Kidney epithelial cell (primary cell): Measurements from ENCODE around the gene SLC26A8. TPM values are rescaled to one million over a fixed set of nuclear protein-coding genes. Genes with fewer than 3 reads are reported as not detected.
"Not testable (repeated sequence)": the region's sequence is repeated elsewhere in the genome, so short reads cannot be mapped to it uniquely, and the experiment has no call there.

Experiments used
- DNase-seq: peaks from one replicate; pipeline ENCODE4 v3.0.0-alpha.2; 2010; ENCODE audit warnings: low read depth
- H3K27me3 ChIP-seq: 2 replicates; pipeline ENCODE4 v1.6.0; 2011; ENCODE audit warnings: low read length; ENCODE audit not compliant: control insufficient read depth, insufficient read depth
- H3K36me3 ChIP-seq: 2 replicates; pipeline ENCODE4 v1.5.1; 2011; ENCODE audit warnings: low read length; ENCODE audit not compliant: control insufficient read depth, insufficient read depth
- H3K4me3 ChIP-seq: 2 replicates; pipeline ENCODE4 v1.5.1; 2011; ENCODE audit warnings: low read depth, mild to moderate bottlenecking, control low read depth, low read length
- CTCF ChIP-seq: IDR thresholded peaks from 2 replicates; pipeline ENCODE4 v1.5.1; 2011; ENCODE audit warnings: mild to moderate bottlenecking, moderate library complexity, low read length, control low read depth, inconsistent platforms; ENCODE audit not compliant: insufficient read depth, poor library complexity, severe bottlenecking
- total RNA-seq: library from RNA; depleted of rRNA; stranded (reverse); fragments of >200 nt; gene quantifications from 2 replicates; pipeline ENCODE4 v1.2.3, GENCODE V29; 2015

SLC26A8 gene
- total RNA-seq, 1 donor from 2014 or later: not detected

DNA sequence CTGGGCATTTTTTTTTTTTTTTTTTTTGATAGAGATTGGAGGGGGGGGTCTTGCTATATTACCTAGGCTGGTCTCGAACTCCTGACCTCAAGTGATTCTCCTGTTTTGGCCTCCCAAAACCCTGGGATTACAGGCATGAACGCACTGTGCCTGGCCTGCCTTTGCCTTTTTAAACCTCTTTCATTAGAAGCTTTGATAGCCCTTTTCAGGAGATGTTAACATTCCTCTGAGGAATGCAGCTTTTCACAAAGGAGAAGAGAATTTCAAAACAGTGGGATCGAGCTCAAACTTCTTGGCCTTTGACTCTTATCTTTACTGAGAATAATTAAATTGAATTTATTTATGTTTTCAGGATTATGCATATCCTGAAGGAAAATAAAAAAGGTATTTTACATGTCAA lies 31.3 kb downstream of the SLC26A8 start:
- H3K36me3 ChIP-seq: no peaks in the 10 kb centered on the region
- no peak for DNase-seq
- no peak overlapping the region for H3K4me3 ChIP-seq
- TF ChIP-seq CTCF: no peak
- H3K27me3 ChIP-seq: no peaks in the 10 kb centered on the region

GRCh38 chr6:35988047-35988446 lies 36.4 kb downstream of the SLC26A8 start:
- H3K27me3 ChIP-seq, H3K36me3 ChIP-seq, H3K4me3 ChIP-seq, DNase-seq: not testable (repeated sequence)

- H3K4me3 ChIP-seq: no peak overlapping the region
- no peak for TF ChIP-seq CTCF
- H3K36me3 ChIP-seq: no peaks in the 10 kb centered on the region
- no peak for DNase-seq
- no peaks in the 10 kb centered on the region for H3K27me3 ChIP-seq
These were observed 39.7 kb downstream of the SLC26A8 start for GRCh38 chr6:35984701-35985100.

DNA sequence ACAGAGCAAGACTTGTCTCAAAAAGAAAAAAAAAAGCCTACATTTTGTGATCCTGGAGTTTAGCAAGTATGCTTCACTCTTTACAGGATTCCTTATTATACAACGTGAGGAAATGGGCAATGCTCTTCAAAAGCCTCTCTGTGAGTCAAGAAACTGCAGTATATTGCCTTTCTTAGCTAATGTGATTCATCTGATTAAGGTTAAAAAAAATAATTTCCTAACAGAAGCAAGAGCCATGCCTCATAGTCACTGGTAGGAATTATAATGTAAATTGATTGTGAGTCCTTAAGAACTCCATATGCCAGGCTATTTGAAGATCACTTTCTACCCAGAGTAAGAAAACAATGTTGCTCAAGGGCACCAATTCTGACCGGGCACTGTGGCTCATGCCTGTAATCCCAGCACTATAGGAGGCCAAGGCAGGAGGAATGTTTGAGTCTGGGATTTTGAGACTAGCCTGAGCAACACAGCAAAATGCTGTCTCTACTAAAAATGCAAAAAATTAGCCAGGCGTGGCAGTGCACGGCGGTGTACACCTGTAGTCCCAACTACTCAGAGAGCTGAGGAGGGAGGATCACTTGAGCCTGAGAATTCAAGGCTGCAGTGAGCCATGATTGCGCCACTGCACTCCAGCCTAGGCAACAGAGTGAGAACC lies 43.3 kb downstream of the SLC26A8 start:
- no peak for TF ChIP-seq CTCF
- H3K36me3 ChIP-seq: no peaks in the 10 kb centered on the region
- no peak for DNase-seq
- H3K4me3 ChIP-seq: no peak overlapping the region
- no peaks in the 10 kb centered on the region for H3K27me3 ChIP-seq

DNA sequence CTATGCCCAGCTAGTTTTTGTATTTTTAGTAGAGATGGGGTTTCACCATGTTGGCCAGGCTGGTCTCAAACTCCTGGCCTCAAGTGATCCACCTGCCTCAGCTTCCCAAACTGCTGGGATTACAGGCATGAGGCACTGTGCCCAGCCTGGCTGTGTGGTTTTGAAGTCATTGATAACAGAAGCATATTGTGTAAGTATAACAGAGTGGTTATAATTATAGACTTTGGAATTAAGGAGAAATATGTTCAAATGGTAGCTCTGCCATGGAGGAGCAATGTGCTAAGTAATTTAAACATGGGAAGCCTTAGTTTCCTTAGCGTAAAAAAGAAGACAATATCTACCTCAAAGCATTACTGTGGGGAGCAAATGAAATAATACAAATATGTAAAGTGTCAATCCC lies 44.3 kb downstream of the SLC26A8 start:
- not testable (repeated sequence) for H3K27me3 ChIP-seq, H3K4me3 ChIP-seq, H3K36me3 ChIP-seq, DNase-seq

- no peaks in the 10 kb centered on the region for H3K27me3 ChIP-seq
- no peak overlapping the region for H3K4me3 ChIP-seq
- no peak for DNase-seq
- H3K36me3 ChIP-seq: no peaks in the 10 kb centered on the region
- no peak for TF ChIP-seq CTCF
These were observed 47.1 kb downstream of the SLC26A8 start for GRCh38 chr6:35977308-35977707.

- no peaks in the 10 kb centered on the region for H3K36me3 ChIP-seq
- TF ChIP-seq CTCF: no peak
- no peaks in the 10 kb centered on the region for H3K27me3 ChIP-seq
- no peak overlapping the region for H3K4me3 ChIP-seq
- no peak for DNase-seq
These were observed 50.7 kb downstream of the SLC26A8 start for GRCh38 chr6:35973670-35974222.
